ENCODE results near the gene TRIM44. TPM values are rescaled to one million over a fixed set of nuclear protein-coding genes. Genes with fewer than 3 reads are reported as not detected.

The TRIM44 gene
- polyA plus RNA-seq, 1 donor (not counting 4 experiments of a cell fraction or from before 2014, with no cell fraction given) = 48.3 TPM

- H3K4me1 ChIP-seq (ENCODE audit: control insufficient read depth, extremely low read depth, insufficient read depth, low read length) = peaks cover 12% of the 10 kb centered on the region
- FAIRE-seq = no peak
- no peak for TF ChIP-seq EZH2 (IDR thresholded peaks at IDR 0.05; ENCODE audit: low read length)
- TF ChIP-seq, protein P1, sequence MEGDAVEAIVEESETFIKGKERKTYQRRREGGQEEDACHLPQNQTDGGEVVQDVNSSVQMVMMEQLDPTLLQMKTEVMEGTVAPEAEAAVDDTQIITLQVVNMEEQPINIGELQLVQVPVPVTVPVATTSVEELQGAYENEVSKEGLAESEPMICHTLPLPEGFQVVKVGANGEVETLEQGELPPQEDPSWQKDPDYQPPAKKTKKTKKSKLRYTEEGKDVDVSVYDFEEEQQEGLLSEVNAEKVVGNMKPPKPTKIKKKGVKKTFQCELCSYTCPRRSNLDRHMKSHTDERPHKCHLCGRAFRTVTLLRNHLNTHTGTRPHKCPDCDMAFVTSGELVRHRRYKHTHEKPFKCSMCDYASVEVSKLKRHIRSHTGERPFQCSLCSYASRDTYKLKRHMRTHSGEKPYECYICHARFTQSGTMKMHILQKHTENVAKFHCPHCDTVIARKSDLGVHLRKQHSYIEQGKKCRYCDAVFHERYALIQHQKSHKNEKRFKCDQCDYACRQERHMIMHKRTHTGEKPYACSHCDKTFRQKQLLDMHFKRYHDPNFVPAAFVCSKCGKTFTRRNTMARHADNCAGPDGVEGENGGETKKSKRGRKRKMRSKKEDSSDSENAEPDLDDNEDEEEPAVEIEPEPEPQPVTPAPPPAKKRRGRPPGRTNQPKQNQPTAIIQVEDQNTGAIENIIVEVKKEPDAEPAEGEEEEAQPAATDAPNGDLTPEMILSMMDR (optimal IDR thresholded peaks at IDR 0.05 in 1 of 3, IDR thresholded peaks at IDR 0.05 in 1 of 3, conservative IDR thresholded peaks at IDR 0.05 in 1 of 3; ENCODE audit: extremely low read depth in 1 of 3, insufficient read depth in 2 of 3, low read length in 3 of 3) = no peak
- H3K79me2 ChIP-seq (ENCODE audit: control insufficient read depth, insufficient read depth, low read length) = no peaks in the 10 kb centered on the region
- no peak overlapping the region for H3K9ac ChIP-seq (ENCODE audit: control insufficient read depth, extremely low read depth, insufficient read depth, low read length)
- no peaks in the 10 kb centered on the region for H3K36me3 ChIP-seq (ENCODE audit: control insufficient read depth in 2 of 2, extremely low read depth in 1 of 2, insufficient read depth in 2 of 2, low read length in 2 of 2)
- no peak for DNase-seq (ENCODE audit: low read depth, low spot score)
- H3K27me3 ChIP-seq (ENCODE audit: control insufficient read depth, extremely low read depth, insufficient read depth, low read length) = no peaks in the 10 kb centered on the region
- H4K20me1 ChIP-seq (ENCODE audit: control insufficient read depth, extremely low read depth, insufficient read depth, low read length) = no peaks in the 10 kb centered on the region
- no peak overlapping the region for H2AFZ ChIP-seq (ENCODE audit: control insufficient read depth, low read length)
- no peaks in the 10 kb centered on the region for H3K9me1 ChIP-seq (ENCODE audit: control insufficient read depth, extremely low read depth, insufficient read depth, low read length)
- no peak overlapping the region for H3K27ac ChIP-seq (ENCODE audit: control insufficient read depth, insufficient read depth, low read length)
- H3K4me3 ChIP-seq (ENCODE audit: control insufficient read depth in 2 of 3, extremely low read depth in 1 of 3, insufficient read depth in 2 of 3, low read depth in 1 of 3, low read length in 3 of 3) = no peak overlapping the region
- no peaks in the 10 kb centered on the region for H3K9me3 ChIP-seq (ENCODE audit: control insufficient read depth, low read depth, low read length)
- H3K4me2 ChIP-seq (ENCODE audit: control insufficient read depth, extremely low read depth, insufficient read depth, low read depth, low read length) = no peak overlapping the region
- dilution Hi-C loops (cut with MboI; ENCODE audit: extremely low pct_ligation_motif_present, low sequenced_read_pairs) = no loop called here
Observed at GRCh38 chr11:35647421-35648093, 15.0 kb upstream of the TRIM44 start.

DNA sequence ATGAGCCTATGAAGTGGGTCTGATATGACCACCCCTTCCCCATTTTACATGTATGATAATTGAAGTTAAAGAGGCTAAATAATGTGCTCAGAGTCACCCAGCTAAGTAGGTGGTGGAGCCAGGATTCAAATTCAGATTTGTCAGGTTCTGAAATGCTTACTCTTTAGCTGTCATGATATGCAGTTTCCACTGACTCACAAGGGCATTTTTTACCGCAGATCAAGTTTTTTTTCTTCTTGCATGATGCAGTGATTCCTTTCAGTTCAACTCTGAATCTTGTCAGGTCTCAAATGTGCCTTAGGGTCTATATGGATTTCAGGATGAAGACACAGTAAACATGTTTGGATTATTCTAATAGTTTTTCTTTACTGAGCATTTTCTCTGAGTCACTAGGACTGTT is 12.6 kb upstream of the TRIM44 start:
- Histone ChIP-seq H3K27ac (ENCODE audit: control insufficient read depth, insufficient read depth, low read length) (no peak overlapping the region), H3K4me1 (ENCODE audit: control insufficient read depth, extremely low read depth, insufficient read depth, low read length) (peaks cover 12% of the 10 kb centered on the region), H3K4me3 (ENCODE audit: control insufficient read depth in 2 of 3, extremely low read depth in 1 of 3, insufficient read depth in 2 of 3, low read depth in 1 of 3, low read length in 3 of 3) (no peak overlapping the region), H3K27me3 (ENCODE audit: control insufficient read depth, extremely low read depth, insufficient read depth, low read length) (no peaks in the 10 kb centered on the region), H3K9me1 (ENCODE audit: control insufficient read depth, extremely low read depth, insufficient read depth, low read length) (no peaks in the 10 kb centered on the region), H4K20me1 (ENCODE audit: control insufficient read depth, extremely low read depth, insufficient read depth, low read length) (no peaks in the 10 kb centered on the region), H3K4me2 (ENCODE audit: control insufficient read depth, extremely low read depth, insufficient read depth, low read depth, low read length) (peak overlapping the region; percentile 35), H3K9me3 (ENCODE audit: control insufficient read depth, low read depth, low read length) (no peaks in the 10 kb centered on the region), H2AFZ (ENCODE audit: control insufficient read depth, low read length) (no peak overlapping the region), H3K9ac (ENCODE audit: control insufficient read depth, extremely low read depth, insufficient read depth, low read length) (no peak overlapping the region), H3K36me3 (ENCODE audit: control insufficient read depth in 2 of 2, extremely low read depth in 1 of 2, insufficient read depth in 2 of 2, low read length in 2 of 2) (no peaks in the 10 kb centered on the region), H3K79me2 (ENCODE audit: control insufficient read depth, insufficient read depth, low read length) (no peaks in the 10 kb centered on the region)
- TF ChIP-seq, protein P1 (optimal IDR thresholded peaks at IDR 0.05 in 1 of 3, IDR thresholded peaks at IDR 0.05 in 1 of 3, conservative IDR thresholded peaks at IDR 0.05 in 1 of 3; ENCODE audit: extremely low read depth in 1 of 3, insufficient read depth in 2 of 3, low read length in 3 of 3) = no peak
- TF ChIP-seq EZH2 (IDR thresholded peaks at IDR 0.05; ENCODE audit: low read length) = no peak
- FAIRE-seq (peak; percentile 77), DNase-seq (ENCODE audit: low read depth, low spot score) (peak; percentile 40)
- dilution Hi-C loops (cut with MboI; ENCODE audit: extremely low pct_ligation_motif_present, low sequenced_read_pairs) = no loop called here
